Osteocyte (in vitro differentiated cells): ENCODE measurements around the gene RAD1. TPM values are rescaled to one million over a fixed set of nuclear protein-coding genes. Genes with fewer than 3 reads are reported as not detected.
A peak's percentile ranks its signal among the peaks of the same experiment; 100 is the strongest.
"Not testable (repeated sequence)": the region's sequence is repeated elsewhere in the genome, so short reads cannot be mapped to it uniquely, and the experiment has no call there.

Experiments
- DNase-seq: peaks from one replicate; pipeline ENCODE4 v3.0.0; 2021; ENCODE audit warnings: mixed read lengths; ENCODE audit not compliant: unreplicated experiment; ENCODE audit errors: extremely low spot score
- H3K27ac Mint-ChIP-seq: one replicate; pipeline ENCODE4 v1.8.0; 2021; ENCODE audit warnings: mild to moderate bottlenecking, mixed read lengths; ENCODE audit not compliant: unreplicated experiment
- H3K27me3 Mint-ChIP-seq: one replicate; pipeline ENCODE4 v1.8.0; 2021; ENCODE audit warnings: mixed read lengths; ENCODE audit not compliant: unreplicated experiment
- H3K36me3 Mint-ChIP-seq: one replicate; pipeline ENCODE4 v1.8.0; 2021; ENCODE audit warnings: mixed read lengths; ENCODE audit not compliant: unreplicated experiment
- H3K4me1 Mint-ChIP-seq: one replicate; pipeline ENCODE4 v1.8.0; 2021; ENCODE audit warnings: mixed read lengths; ENCODE audit not compliant: unreplicated experiment
- H3K4me3 Mint-ChIP-seq: one replicate; pipeline ENCODE4 v1.8.0; 2021; ENCODE audit warnings: mild to moderate bottlenecking, moderate library complexity, mixed read lengths; ENCODE audit not compliant: unreplicated experiment
- H3K9me3 Mint-ChIP-seq: one replicate; pipeline ENCODE4 v1.8.0; 2021; ENCODE audit warnings: mixed read lengths; ENCODE audit not compliant: unreplicated experiment
- CTCF ChIP-seq: fragments of 200-600 bp; sonication (generic); IDR thresholded peaks from 2 replicates; pipeline ENCODE4 v1.5.0; 2021; ENCODE audit warnings: antibody characterized with exemption, mild to moderate bottlenecking, moderate library complexity
- total RNA-seq: library from RNA; stranded (reverse); gene quantifications from 2 replicates; pipeline ENCODE4 v1.2.1, GENCODE V29; 2021

Gene RAD1
- total RNA-seq, 1 donor from 2014 or later, result 19.5 TPM

- H3K4me3 Mint-ChIP-seq, result no peak overlapping the region
- H3K4me1 Mint-ChIP-seq, result peaks cover 23% of the 10 kb centered on the region
- no peak for TF ChIP-seq CTCF
- no peaks in the 10 kb centered on the region for H3K9me3 Mint-ChIP-seq
- H3K36me3 Mint-ChIP-seq, result peaks cover 14% of the 10 kb centered on the region
- DNase-seq, result no peak
- no peaks in the 10 kb centered on the region for H3K27me3 Mint-ChIP-seq
- H3K27ac Mint-ChIP-seq, result no peak overlapping the region
These were observed 11.1 kb upstream of the RAD1 start for GRCh38 chr5:34926318-34926888.

GRCh38 chr5:34924462-34924765 lies 9.1 kb upstream of the RAD1 start:
- H3K27me3 Mint-ChIP-seq, result no peaks in the 10 kb centered on the region
- no peaks in the 10 kb centered on the region for H3K9me3 Mint-ChIP-seq
- DNase-seq, result no peak
- H3K4me1 Mint-ChIP-seq, result peaks cover 14% of the 10 kb centered on the region
- H3K27ac Mint-ChIP-seq, result no peak overlapping the region
- peaks cover 23% of the 10 kb centered on the region for H3K36me3 Mint-ChIP-seq
- no peak overlapping the region for H3K4me3 Mint-ChIP-seq
- no peak for TF ChIP-seq CTCF

GRCh38 chr5:34923694-34924461 lies 8.6 kb upstream of the RAD1 start:
- H3K4me1 Mint-ChIP-seq, result peaks cover 10% of the 10 kb centered on the region
- no peak overlapping the region for H3K4me3 Mint-ChIP-seq
- no peak for DNase-seq

GRCh38 chr5:34923256-34923655 lies 8.0 kb upstream of the RAD1 start:
- peaks cover 23% of the 10 kb centered on the region for H3K36me3 Mint-ChIP-seq
- not testable (repeated sequence) for H3K9me3 Mint-ChIP-seq, DNase-seq, H3K27me3 Mint-ChIP-seq, H3K4me3 Mint-ChIP-seq, H3K27ac Mint-ChIP-seq, H3K4me1 Mint-ChIP-seq

More at GRCh38 chr5:34923694-34924461, 8.6 kb upstream of the RAD1 start:
- no peaks in the 10 kb centered on the region for H3K27me3 Mint-ChIP-seq
- peak overlapping the region; percentile 23 for H3K27ac Mint-ChIP-seq
- no peaks in the 10 kb centered on the region for H3K9me3 Mint-ChIP-seq
- peaks cover 23% of the 10 kb centered on the region for H3K36me3 Mint-ChIP-seq
- no peak for TF ChIP-seq CTCF

- TF ChIP-seq CTCF, result peak; percentile 31
- peaks cover 15% of the 10 kb centered on the region for H3K36me3 Mint-ChIP-seq
These were observed 3.8 kb upstream of the RAD1 start for GRCh38 chr5:34919077-34919476.

More at GRCh38 chr5:34919077-34919476, 3.8 kb upstream of the RAD1 start:
- Mint-ChIP-seq H3K4me3 (no peak overlapping the region), H3K27me3 (no peaks in the 10 kb centered on the region), H3K4me1 (peaks cover 33% of the 10 kb centered on the region), H3K9me3 (no peaks in the 10 kb centered on the region), H3K27ac (no peak overlapping the region)
- DNase-seq, result no peak
